Vagina (tissue), 2 donors: ENCODE results near the gene CLK2. TPM values are rescaled to one million over a fixed set of nuclear protein-coding genes. Genes with fewer than 3 reads are reported as not detected.

Source experiments
- DNase-seq, 2 donors: peaks; one replicate each; pipeline ENCODE4 v3.0.0-alpha.2; 2017; ENCODE audit errors: extremely low spot score in 2 of 2
- H3K27ac ChIP-seq: fragments of 200-600 bp; sonication (generic); one replicate; pipeline ENCODE4 v1.5.1; 2019
- H3K27me3 ChIP-seq: fragments of 200-600 bp; sonication (generic); one replicate; pipeline ENCODE4 v1.5.1; 2019
- H3K36me3 ChIP-seq, 2 donors: fragments of 200-600 bp; sonication (generic); one replicate each; pipeline ENCODE4 v1.5.1; 2017 to 2019
- H3K4me1 ChIP-seq: fragments of 200-600 bp; sonication (generic); one replicate; pipeline ENCODE4 v1.5.1; 2019
- H3K4me3 ChIP-seq, 2 donors: fragments of 200-600 bp; sonication (generic); 1 replicate in 1 of 2; 2 replicates in 1 of 2; pipeline ENCODE4 v1.5.1; 2016 to 2019
- H3K9me3 ChIP-seq: fragments of 200-600 bp; sonication (generic); one replicate; pipeline ENCODE4 v1.5.1; 2019
- CTCF ChIP-seq, 3 experiments: fragments of 450-650 bp in 2 of 3; fragments of 200-600 bp in 1 of 3; sonication (generic) in 1 of 3; IDR thresholded peaks; one replicate each; pipeline ENCODE4 v1.5.1; 2017 to 2019; ENCODE audit warnings: antibody characterized with exemption in 3 of 3, mild to moderate bottlenecking in 2 of 3, moderate library complexity in 2 of 3
- POLR2A ChIP-seq, 2 donors: fragments of 450-650 bp; IDR thresholded peaks; one replicate each; pipeline ENCODE4 v1.6.1; 2017; ENCODE audit warnings: antibody characterized with exemption in 2 of 2, mild to moderate bottlenecking in 2 of 2, moderate library complexity in 2 of 2
- POLR2AphosphoS5 ChIP-seq, 2 donors: sonication (generic); formaldehyde crosslinking; IDR thresholded peaks; one replicate each; pipeline ENCODE4 v1.9.0; 2017; ENCODE audit warnings: antibody characterized with exemption in 2 of 2, mild to moderate bottlenecking in 2 of 2, low read depth in 1 of 2; ENCODE audit not compliant: insufficient read depth in 1 of 2
- intact Hi-C: fragments of 100-400 bp; cut with DNase I; formaldehyde crosslinking; loops from one replicate; pipeline ENCODE4 v1.15.1; 2023
- total RNA-seq: library from RNA; depleted of rRNA; stranded (reverse); fragments of >200 nt; gene quantifications from one replicate; pipeline ENCODE4 v1.2.3, GENCODE V29; 2016

CLK2 gene
- total RNA-seq, 1 donor from 2014 or later, result 48.1 TPM

DNA sequence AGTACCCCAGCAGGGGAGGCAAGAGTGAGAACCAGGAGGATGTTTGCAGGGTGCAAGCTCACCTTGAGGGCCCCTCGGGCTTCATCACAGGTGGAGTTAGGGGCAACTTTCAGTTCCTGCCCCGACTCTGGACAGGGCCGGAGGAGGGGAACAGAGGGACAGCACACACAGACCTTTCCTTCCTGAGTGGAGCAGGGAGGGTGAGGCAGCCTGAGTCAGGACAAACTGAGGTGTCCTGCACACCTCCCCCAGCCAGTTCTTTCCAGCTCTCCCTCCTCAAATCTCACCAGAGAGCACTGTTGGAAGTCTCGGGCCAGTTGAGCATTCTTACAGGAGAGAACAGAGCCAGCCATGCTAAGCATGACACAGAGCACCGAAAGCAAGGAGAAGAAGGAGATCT is 19.5 kb downstream of the CLK2 start:
- peak overlapping the region; percentile 78 to 86 for H3K4me3 ChIP-seq

GRCh38 chr1:155253208-155253607 is 20.1 kb downstream of the CLK2 start:
- Histone ChIP-seq H3K27ac (no peak overlapping the region), H3K4me3 (no peak overlapping the region), H3K9me3 (no peaks in the 10 kb centered on the region), H3K4me1 (peaks cover 32% of the 10 kb centered on the region), H3K36me3 (peaks cover 0 to under 1% of the 10 kb centered on the region in 2 donors), H3K27me3 (no peaks in the 10 kb centered on the region)
- TF ChIP-seq CTCF (IDR thresholded peaks at IDR 0.05) (no peak), POLR2A (IDR thresholded peaks at IDR 0.05) (no peak)
- intact Hi-C loops, result loop anchor here (5.0 kb wide), 2 partner anchors 69 to 339 kb away; partner anchors contain the start of gene RUSC1
- no peak for DNase-seq

More for the DNA sequence above, 19.5 kb downstream of the CLK2 start:
- intact Hi-C loops, result loop anchor here (5.0 kb wide), 2 partner anchors 69 to 339 kb away; partner anchors contain the start of gene RUSC1
- peaks cover 0 to 5% of the 10 kb centered on the region in 2 donors for H3K36me3 ChIP-seq
- no peak for DNase-seq
- H3K4me1 ChIP-seq, result peaks cover 32% of the 10 kb centered on the region
- no peaks in the 10 kb centered on the region for H3K9me3 ChIP-seq
- TF ChIP-seq CTCF (IDR thresholded peaks at IDR 0.05) (no peak), POLR2AphosphoS5 (IDR thresholded peaks at IDR 0.05; ENCODE audit: insufficient read depth in 1 of 2, low read depth in 1 of 2) (no peak), POLR2A (IDR thresholded peaks at IDR 0.05) (no peak)
- no peaks in the 10 kb centered on the region for H3K27me3 ChIP-seq
- H3K27ac ChIP-seq, result peak overlapping the region; percentile 96

- DNase-seq, result no peak
- Histone ChIP-seq H3K9me3 (no peaks in the 10 kb centered on the region), H3K4me1 (peaks cover 31% of the 10 kb centered on the region), H3K27ac (no peak overlapping the region), H3K36me3 (peaks cover 0 to 9% of the 10 kb centered on the region in 2 donors), H3K27me3 (no peaks in the 10 kb centered on the region), H3K4me3 (no peak overlapping the region)
- intact Hi-C loops, result loop anchor here (5.0 kb wide), 2 partner anchors 71 to 341 kb away; partner anchors contain the start of gene RUSC1
- TF ChIP-seq POLR2A (IDR thresholded peaks at IDR 0.05), result no peak
- no peak for TF ChIP-seq CTCF (IDR thresholded peaks at IDR 0.05)
- no peak for TF ChIP-seq POLR2AphosphoS5 (IDR thresholded peaks at IDR 0.05; ENCODE audit: insufficient read depth in 1 of 2, low read depth in 1 of 2)
These were observed 21.7 kb downstream of the CLK2 start for GRCh38 chr1:155251566-155251965.

- TF ChIP-seq CTCF (IDR thresholded peaks at IDR 0.05) (peak; percentile 99), POLR2AphosphoS5 (IDR thresholded peaks at IDR 0.05; ENCODE audit: insufficient read depth in 1 of 2, low read depth in 1 of 2) (peak; percentile 49 to 72), POLR2A (IDR thresholded peaks at IDR 0.05) (no peak)
- no peaks in the 10 kb centered on the region for H3K9me3 ChIP-seq
- peak overlapping the region; percentile 26 for H3K27ac ChIP-seq
- no peaks in the 10 kb centered on the region for H3K27me3 ChIP-seq
- H3K4me1 ChIP-seq, result peaks cover 24% of the 10 kb centered on the region
- DNase-seq, result no peak
- intact Hi-C loops, result loop anchor here (5.0 kb wide), 2 partner anchors 71 to 341 kb away; partner anchors contain the start of gene RUSC1
- no peak overlapping the region for H3K4me3 ChIP-seq
- H3K36me3 ChIP-seq, result peaks cover 0 to 9% of the 10 kb centered on the region in 2 donors
These were observed 22.5 kb downstream of the CLK2 start for GRCh38 chr1:155250633-155251449.

GRCh38 chr1:155250246-155250632 is 23.1 kb downstream of the CLK2 start:
- Histone ChIP-seq H3K36me3 (peaks cover 0 to 9% of the 10 kb centered on the region in 2 donors), H3K4me1 (peaks cover 27% of the 10 kb centered on the region), H3K9me3 (no peaks in the 10 kb centered on the region), H3K4me3 (no peak overlapping the region), H3K27ac (peak overlapping the region; percentile 26), H3K27me3 (no peaks in the 10 kb centered on the region)
- intact Hi-C loops, result loop anchor here (5.0 kb wide), 2 partner anchors 72 to 342 kb away; partner anchors contain the start of gene RUSC1
- DNase-seq, result no peak
- TF ChIP-seq POLR2AphosphoS5 (IDR thresholded peaks at IDR 0.05; ENCODE audit: insufficient read depth in 1 of 2, low read depth in 1 of 2), result no peak
